Dendritic cell treated with granulocyte-macrophage colony-stimulating factor and Interleukin-4, amounts not matched to agents 40 ng/mL and 50 ng/mL, for 4 days (primary cell): ENCODE data around the gene CRTC3.
"Not testable (repeated sequence)": the region's sequence is repeated elsewhere in the genome, so short reads cannot be mapped to it uniquely, and the experiment has no call there.

Experiments used
- H3K27ac Mint-ChIP-seq: one replicate; pipeline ENCODE4 v1.8.0; 2022; ENCODE audit warnings: mild to moderate bottlenecking, mixed read lengths
- H3K27me3 Mint-ChIP-seq: one replicate; pipeline ENCODE4 v1.8.0; 2022; ENCODE audit warnings: mild to moderate bottlenecking, mixed read lengths
- H3K36me3 Mint-ChIP-seq: one replicate; pipeline ENCODE4 v1.8.0; 2022; ENCODE audit warnings: low read depth, mixed read lengths
- H3K4me1 Mint-ChIP-seq: one replicate; pipeline ENCODE4 v1.8.0; 2022; ENCODE audit warnings: low read depth, mixed read lengths
- H3K4me3 Mint-ChIP-seq: one replicate; pipeline ENCODE4 v1.8.0; 2022; ENCODE audit warnings: mild to moderate bottlenecking, moderate library complexity, mixed read lengths
- H3K9me3 Mint-ChIP-seq: one replicate; pipeline ENCODE4 v1.8.0; 2022; ENCODE audit warnings: mixed read lengths
- intact Hi-C: fragments of 100-400 bp; cut with micrococcal nuclease; formaldehyde crosslinking; loops from one replicate; pipeline ENCODE4 v1.15.0; 2022

Gene CRTC3

GRCh38 chr15:90648137-90649070 is 118.7 kb downstream of the CRTC3 start:
- no peaks in the 10 kb centered on the region for H3K27me3 Mint-ChIP-seq
- H3K9me3 Mint-ChIP-seq, result no peaks in the 10 kb centered on the region
- peak overlapping the region; percentile 92 for H3K27ac Mint-ChIP-seq
- peak overlapping the region; percentile 43 for H3K4me3 Mint-ChIP-seq
- H3K4me1 Mint-ChIP-seq, result peaks cover 71% of the 10 kb centered on the region
- peaks cover 28% of the 10 kb centered on the region for H3K36me3 Mint-ChIP-seq
- intact Hi-C loops, result loop anchor here (1.0 to 2.0 kb wide), 3 partner anchors 16 to 238 kb away; no protein-coding TSS in a partner anchor

GRCh38 chr15:90650117-90650955 is 120.6 kb downstream of the CRTC3 start:
- Mint-ChIP-seq H3K9me3 (no peaks in the 10 kb centered on the region), H3K27ac (peak overlapping the region; percentile 92), H3K4me1 (peaks cover 71% of the 10 kb centered on the region), H3K36me3 (peaks cover 9% of the 10 kb centered on the region), H3K27me3 (no peaks in the 10 kb centered on the region), H3K4me3 (no peak overlapping the region)
- intact Hi-C loops, result no loop called here

DNA sequence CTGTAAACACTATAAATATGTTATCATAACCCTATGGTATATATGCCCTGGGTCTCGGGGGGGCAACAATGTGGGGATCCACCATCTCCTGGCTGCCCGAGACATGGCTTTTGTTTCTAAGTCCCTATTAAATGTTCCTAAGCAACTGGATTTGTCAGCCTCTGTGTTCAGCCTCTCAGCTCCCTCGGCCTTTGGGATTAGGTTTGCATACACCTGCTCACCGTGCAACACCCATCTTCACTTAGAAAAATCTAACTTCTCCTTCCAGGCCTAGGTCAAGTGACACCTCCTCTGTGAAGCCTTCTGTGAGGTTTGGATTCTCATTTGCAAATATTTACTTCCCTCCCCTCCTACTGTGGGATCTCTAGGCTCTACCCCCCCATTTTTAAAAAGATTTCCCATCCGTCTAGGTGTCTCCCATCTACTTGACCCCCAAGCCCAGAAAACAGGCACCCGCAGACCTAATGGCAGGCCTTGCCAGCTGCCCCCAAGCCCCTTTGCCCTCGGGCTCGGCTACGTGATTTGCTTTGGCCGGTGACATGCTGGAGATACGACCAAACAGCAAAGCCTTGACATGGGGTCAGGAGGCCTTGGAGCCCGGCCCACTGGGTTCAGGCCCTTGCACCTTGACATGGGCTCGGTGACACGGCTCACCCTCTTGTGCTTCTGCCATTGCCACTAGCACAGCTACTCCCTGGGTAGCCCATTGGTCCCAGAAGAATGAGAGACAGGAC is 121.4 kb downstream of the CRTC3 start:
- no peaks in the 10 kb centered on the region for H3K9me3 Mint-ChIP-seq
- no peak overlapping the region for H3K4me3 Mint-ChIP-seq
- intact Hi-C loops, result no loop called here
- peak overlapping the region; percentile 92 for H3K27ac Mint-ChIP-seq
- peaks cover 63% of the 10 kb centered on the region for H3K4me1 Mint-ChIP-seq
- H3K36me3 Mint-ChIP-seq, result peaks cover 1% of the 10 kb centered on the region
- no peaks in the 10 kb centered on the region for H3K27me3 Mint-ChIP-seq

DNA sequence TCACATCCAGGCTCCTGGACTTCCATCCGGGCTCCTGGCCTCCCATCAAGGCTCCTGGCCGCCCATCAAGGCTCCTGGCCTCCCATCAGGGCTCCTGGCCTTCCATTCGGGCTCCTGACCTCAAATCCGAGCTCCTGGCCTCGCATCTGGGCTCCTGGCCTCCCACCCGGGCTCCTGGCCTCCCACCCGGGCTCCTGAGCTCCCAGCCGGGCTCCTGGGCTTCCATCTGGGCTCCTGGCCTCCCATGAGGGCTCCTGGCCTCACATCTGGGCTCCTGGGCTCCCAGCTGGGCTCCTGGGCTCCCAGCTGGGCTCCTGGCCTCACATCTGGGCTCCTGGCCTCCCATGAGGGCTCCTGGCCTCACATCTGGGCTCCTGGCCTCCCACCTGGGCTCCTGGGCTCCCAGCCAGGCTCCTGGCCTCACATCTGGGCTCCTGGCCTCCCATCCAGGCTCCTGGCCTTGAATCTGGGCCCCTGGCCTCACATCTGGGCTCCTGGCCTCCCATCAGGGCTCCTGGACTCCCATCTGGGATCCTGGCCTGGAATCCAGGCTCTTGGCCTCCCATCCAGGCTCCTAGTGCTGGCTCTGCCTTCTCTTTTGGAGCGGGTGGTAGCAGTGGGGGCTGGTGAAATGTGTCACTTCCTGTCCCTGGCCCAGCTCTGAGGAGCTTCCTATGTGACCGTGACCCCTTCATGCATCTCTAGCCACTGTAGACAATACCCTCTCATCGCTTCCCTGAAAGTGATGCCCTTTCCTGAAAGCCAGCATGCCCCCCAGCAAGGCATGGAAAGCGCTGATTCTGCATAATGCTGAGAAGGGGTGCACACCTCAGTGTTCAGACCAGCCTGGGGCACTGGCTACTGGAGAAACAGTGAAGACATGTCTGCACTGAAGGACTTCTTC is 124.8 kb downstream of the CRTC3 start:
- peak overlapping the region; percentile 90 for H3K27ac Mint-ChIP-seq
- H3K4me1 Mint-ChIP-seq, result peaks cover 55% of the 10 kb centered on the region
- no peaks in the 10 kb centered on the region for H3K9me3 Mint-ChIP-seq
- H3K36me3 Mint-ChIP-seq, result no peaks in the 10 kb centered on the region
- intact Hi-C loops, result no loop called here
- no peaks in the 10 kb centered on the region for H3K27me3 Mint-ChIP-seq
- peak overlapping the region; percentile 49 for H3K4me3 Mint-ChIP-seq

GRCh38 chr15:90657520-90658172 is 127.9 kb downstream of the CRTC3 start:
- intact Hi-C loops, H3K27ac Mint-ChIP-seq, H3K9me3 Mint-ChIP-seq, H3K27me3 Mint-ChIP-seq, H3K4me3 Mint-ChIP-seq, H3K36me3 Mint-ChIP-seq: not testable (repeated sequence)
- peaks cover 61% of the 10 kb centered on the region for H3K4me1 Mint-ChIP-seq

DNA sequence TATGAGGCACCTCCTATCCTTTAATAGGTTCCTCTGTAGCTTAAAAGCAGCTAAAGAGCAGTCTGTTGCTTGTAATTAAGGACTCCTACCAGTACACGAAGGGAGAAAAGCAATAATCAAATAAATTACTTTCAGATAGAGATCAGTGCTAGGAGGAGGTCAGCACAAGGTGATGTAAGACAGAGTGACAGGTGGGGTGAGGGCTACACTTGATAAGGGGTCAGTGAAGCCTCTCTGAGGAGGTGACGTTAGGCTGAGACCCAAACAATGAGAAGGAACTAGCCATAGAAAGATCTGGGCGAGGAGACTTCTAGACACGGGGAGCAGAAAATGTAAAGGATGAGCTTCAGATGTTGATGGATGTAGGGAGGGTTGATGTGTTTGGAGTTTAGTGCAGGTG is 129.8 kb downstream of the CRTC3 start:
- peak overlapping the region; percentile 96 for H3K27ac Mint-ChIP-seq
- intact Hi-C loops, result no loop called here

DNA sequence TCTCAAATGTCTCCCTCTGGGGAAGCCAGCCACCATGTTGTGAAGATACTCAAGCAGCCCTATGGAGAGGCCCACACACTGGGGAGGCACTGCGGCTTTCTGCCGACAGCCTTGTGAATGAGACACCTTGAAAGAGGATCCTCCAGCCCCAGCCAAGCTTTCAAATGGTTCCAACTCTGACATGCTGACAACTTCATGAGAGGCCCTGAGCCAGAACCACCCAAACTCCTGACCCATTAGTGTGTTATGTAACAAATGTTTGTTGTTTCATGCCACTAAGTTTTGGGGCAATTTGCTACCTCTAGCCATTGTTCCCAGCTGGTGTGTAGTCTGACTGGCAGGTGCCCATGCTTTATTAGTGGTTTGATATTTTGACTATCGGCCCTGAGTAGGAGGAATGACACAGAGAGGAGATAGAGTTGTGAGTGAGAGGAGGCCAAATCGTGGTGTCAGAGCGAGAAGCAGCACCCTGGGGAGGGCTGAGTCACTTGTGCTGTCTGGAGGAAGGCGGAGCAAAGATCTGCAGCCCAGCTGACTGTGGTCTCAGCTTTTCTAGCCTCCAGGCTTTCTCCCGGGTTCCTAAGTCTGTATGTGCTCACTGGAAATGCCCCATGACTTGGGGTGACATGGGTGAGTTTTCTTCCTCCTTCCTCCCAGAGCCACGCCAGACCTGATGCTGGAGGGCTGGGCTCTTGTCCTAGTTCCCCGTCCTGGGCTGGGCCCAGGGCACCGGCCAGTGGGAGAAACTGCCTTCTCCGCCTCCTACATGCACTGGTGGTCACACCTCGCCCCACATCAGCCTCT is 130.7 kb downstream of the CRTC3 start:
- Mint-ChIP-seq H3K36me3 (peaks cover 9% of the 10 kb centered on the region), H3K27me3 (no peaks in the 10 kb centered on the region), H3K4me3 (peak overlapping the region; percentile 66), H3K27ac (peak overlapping the region; percentile 96), H3K9me3 (no peaks in the 10 kb centered on the region), H3K4me1 (peaks cover 60% of the 10 kb centered on the region)
- intact Hi-C loops, result no loop called here

More for the DNA sequence above, 129.8 kb downstream of the CRTC3 start:
- peaks cover 63% of the 10 kb centered on the region for H3K4me1 Mint-ChIP-seq
- no peaks in the 10 kb centered on the region for H3K36me3 Mint-ChIP-seq
- H3K9me3 Mint-ChIP-seq, result no peaks in the 10 kb centered on the region
- peak overlapping the region; percentile 1 for H3K4me3 Mint-ChIP-seq
- H3K27me3 Mint-ChIP-seq, result no peaks in the 10 kb centered on the region

GRCh38 chr15:90660999-90661330 is 131.2 kb downstream of the CRTC3 start:
- Mint-ChIP-seq H3K27ac (peak overlapping the region; percentile 96), H3K4me3 (peak overlapping the region; percentile 66), H3K4me1 (peaks cover 65% of the 10 kb centered on the region), H3K36me3 (peaks cover 13% of the 10 kb centered on the region)
- H3K9me3 Mint-ChIP-seq, H3K27me3 Mint-ChIP-seq, intact Hi-C loops: not testable (repeated sequence)

GRCh38 chr15:90664081-90664461 is 134.3 kb downstream of the CRTC3 start:
- peak overlapping the region; percentile 85 for H3K4me3 Mint-ChIP-seq
- H3K9me3 Mint-ChIP-seq, result not testable (repeated sequence)

GRCh38 chr15:90664650-90665287 is 135.0 kb downstream of the CRTC3 start:
- H3K4me1 Mint-ChIP-seq, result peaks cover 56% of the 10 kb centered on the region
- peaks cover 3% of the 10 kb centered on the region for H3K27me3 Mint-ChIP-seq
- peaks cover 13% of the 10 kb centered on the region for H3K36me3 Mint-ChIP-seq
- H3K4me3 Mint-ChIP-seq, result peak overlapping the region; percentile 85
- no peaks in the 10 kb centered on the region for H3K9me3 Mint-ChIP-seq
- intact Hi-C loops, result loop anchor here (2.0 kb wide), 1 partner anchor 16 kb away; no protein-coding TSS in a partner anchor
- peak overlapping the region; percentile 97 for H3K27ac Mint-ChIP-seq

More at GRCh38 chr15:90664081-90664461, 134.3 kb downstream of the CRTC3 start:
- H3K36me3 Mint-ChIP-seq, result peaks cover 13% of the 10 kb centered on the region
- intact Hi-C loops, result loop anchor here (2.0 kb wide), 1 partner anchor 15 kb away; no protein-coding TSS in a partner anchor
- not testable (repeated sequence) for H3K27me3 Mint-ChIP-seq
- H3K27ac Mint-ChIP-seq, result peak overlapping the region; percentile 97
- peaks cover 63% of the 10 kb centered on the region for H3K4me1 Mint-ChIP-seq

DNA sequence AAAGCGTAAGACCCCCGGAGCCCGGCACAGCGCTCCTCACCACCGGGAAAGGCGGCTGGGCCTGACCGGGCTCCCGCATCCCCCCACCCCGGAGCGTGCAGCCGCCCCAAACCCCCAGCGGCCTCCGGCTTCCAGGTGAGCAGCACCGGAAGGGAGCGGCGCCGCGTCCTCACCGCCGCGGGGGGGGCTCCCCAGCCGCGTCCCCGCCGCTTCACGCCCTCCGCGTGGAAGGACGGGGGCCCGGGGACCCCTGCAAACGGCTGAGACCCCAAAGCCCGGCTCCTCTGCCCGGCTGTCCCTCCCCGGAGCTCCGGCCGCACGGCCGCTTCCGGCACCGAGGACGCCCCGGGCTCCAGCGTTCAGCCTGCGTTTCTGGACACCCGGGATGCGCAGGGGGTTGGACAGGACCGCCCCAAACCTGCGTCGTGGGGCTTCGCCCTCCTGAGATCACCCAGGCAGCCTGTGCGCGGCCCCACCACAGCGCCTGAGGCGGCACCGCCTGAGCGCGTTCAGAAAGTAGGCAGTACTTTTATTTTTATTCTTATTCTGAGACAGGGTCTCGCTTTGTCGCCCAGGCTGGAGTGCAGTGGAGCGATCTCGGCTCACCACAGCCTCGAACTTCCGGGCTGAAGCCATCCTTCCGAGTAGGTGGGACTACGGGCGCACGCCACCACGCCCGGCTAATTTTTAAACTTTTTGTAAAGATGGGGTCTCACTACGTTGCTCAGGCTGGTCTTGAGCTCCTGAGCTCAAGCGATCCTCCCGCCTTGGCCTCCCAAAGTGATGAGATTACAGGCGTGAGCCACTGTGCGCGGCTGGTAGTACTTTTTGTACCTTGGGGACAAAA is 135.8 kb downstream of the CRTC3 start:
- Mint-ChIP-seq H3K36me3 (peaks cover 13% of the 10 kb centered on the region), H3K9me3 (no peaks in the 10 kb centered on the region), H3K27me3 (peaks cover 3% of the 10 kb centered on the region), H3K4me3 (peak overlapping the region; percentile 85), H3K4me1 (peaks cover 49% of the 10 kb centered on the region), H3K27ac (peak overlapping the region; percentile 97)
- intact Hi-C loops, result loop anchor here (2.0 kb wide), 1 partner anchor 17 kb away; no protein-coding TSS in a partner anchor
